GM13976 (cell line): ENCODE measurements around the gene ZIC1.

Source experiments
- DNase-seq: peaks from one replicate; pipeline ENCODE4 v3.0.0; 2012; ENCODE audit warnings: low spot score
- CTCF ChIP-seq: IDR thresholded peaks from 2 replicates; pipeline ENCODE4 v1.5.1; 2012; ENCODE audit warnings: borderline replicate concordance, mild to moderate bottlenecking; ENCODE audit not compliant: insufficient read depth; ENCODE audit errors: extremely low read depth, missing control alignments, control extremely low read depth
- in situ Hi-C: fragments of 300-500 bp; cut with MboI; formaldehyde crosslinking; loops from one replicate; pipeline ENCODE4 v1.12.0; 2022; ENCODE audit warnings: low sequenced_read_pairs, mixed read lengths, inconsistent platforms; ENCODE audit not compliant: unreplicated experiment

Gene ZIC1

GRCh38 chr3:147427746-147428145, 18.6 kb downstream of the ZIC1 start:
- in situ Hi-C loops = no loop called here
- TF ChIP-seq CTCF = no peak

GRCh38 chr3:147428326-147428725, 19.2 kb downstream of the ZIC1 start:
- in situ Hi-C loops = no loop called here
- no peak for TF ChIP-seq CTCF
- no peak for DNase-seq

More at GRCh38 chr3:147427746-147428145, 18.6 kb downstream of the ZIC1 start:
- no peak for DNase-seq

- TF ChIP-seq CTCF = no peak
- no peak for DNase-seq
- in situ Hi-C loops = no loop called here
Measured at GRCh38 chr3:147428754-147429153, 19.6 kb downstream of the ZIC1 start.

GRCh38 chr3:147431751-147432150, 22.6 kb downstream of the ZIC1 start:
- in situ Hi-C loops = no loop called here
- no peak for DNase-seq
- no peak for TF ChIP-seq CTCF

- in situ Hi-C loops = no loop called here
- no peak for DNase-seq
Measured at GRCh38 chr3:147447224-147447623, 38.1 kb downstream of the ZIC1 start.

GRCh38 chr3:147449669-147450068, 40.5 kb downstream of the ZIC1 start:
- TF ChIP-seq CTCF = no peak
- in situ Hi-C loops = no loop called here
- no peak for DNase-seq

More at GRCh38 chr3:147447224-147447623, 38.1 kb downstream of the ZIC1 start:
- TF ChIP-seq CTCF = no peak

- in situ Hi-C loops = no loop called here
- no peak for DNase-seq
- TF ChIP-seq CTCF = no peak
Measured at GRCh38 chr3:147458995-147459704, 50.0 kb downstream of the ZIC1 start.
